A673 (cell line): ENCODE measurements around the gene RAD23A. TPM values are rescaled to one million over a fixed set of nuclear protein-coding genes. Genes with fewer than 3 reads are reported as not detected.

ENCODE experiments used
- BruUV-seq: library from RNA; stranded (reverse); fragments of 400-500 nt; replicated peaks from 2 replicates; lab custom pipeline; 2021; lab: Mats Ljungman, UMichigan
- CTCF ChIA-PET: fragments of 300-600 bp; sonication (Branson Sonifier 250); formaldehyde crosslinking; loops from one replicate; lab custom pipeline; 2022; ENCODE audit warnings: antibody characterized with exemption; lab: Charles Lee
- POLR2A ChIA-PET: fragments of 300-600 bp; sonication (Branson Sonifier 250); formaldehyde crosslinking; loops from one replicate; lab custom pipeline; 2022; ENCODE audit warnings: antibody characterized with exemption; ENCODE audit not compliant: low non-redundant PET; lab: Charles Lee
- DNase-seq: peaks from one replicate; pipeline ENCODE4 v3.0.0-alpha.2; 2015; ENCODE audit warnings: low spot score
- H3K27ac ChIP-seq: fragments of 200-600 bp; sonication (generic); 2 replicates; pipeline ENCODE4 v1.5.1; 2016; ENCODE audit warnings: mixed run types, low read depth, mild to moderate bottlenecking, mixed read lengths, antibody characterized with exemption, low read length; ENCODE audit not compliant: poor library complexity, severe bottlenecking
- H3K27me3 ChIP-seq: fragments of 200-600 bp; sonication (generic); replicated peaks from 2 replicates; pipeline ENCODE4 v1.6.1; 2017; ENCODE audit warnings: mixed run types, low read depth, mild to moderate bottlenecking, mixed read lengths, antibody characterized with exemption, low read length; ENCODE audit not compliant: insufficient read depth, poor library complexity
- H3K36me3 ChIP-seq: fragments of 200-600 bp; sonication (generic); 2 replicates; pipeline ENCODE4 v1.6.1; 2016; ENCODE audit warnings: mixed run types, mild to moderate bottlenecking, mixed read lengths, antibody characterized with exemption, low read length; ENCODE audit not compliant: insufficient read depth, poor library complexity, severe bottlenecking
- H3K4me1 ChIP-seq: fragments of 200-600 bp; sonication (generic); 2 replicates; pipeline ENCODE4 v1.6.1; 2017; ENCODE audit warnings: mixed run types, mild to moderate bottlenecking, mixed read lengths, antibody characterized with exemption, low read length; ENCODE audit not compliant: insufficient read depth, poor library complexity, severe bottlenecking
- H3K4me3 ChIP-seq: fragments of 200-600 bp; sonication (generic); 2 replicates; pipeline ENCODE4 v1.5.1; 2016; ENCODE audit warnings: low read depth, mixed run types, mild to moderate bottlenecking, mixed read lengths, low read length; ENCODE audit not compliant: poor library complexity, severe bottlenecking
- H3K9me3 ChIP-seq: fragments of 200-600 bp; sonication (generic); 2 replicates; pipeline ENCODE4 v1.6.1; 2016; ENCODE audit warnings: mixed run types, low read depth, mild to moderate bottlenecking, mixed read lengths, antibody characterized with exemption, low read length; ENCODE audit not compliant: poor library complexity, severe bottlenecking
- CTCF ChIP-seq: fragments of 300-800, 200-600 bp; sonication (generic); conservative IDR thresholded peaks from 2 replicates; pipeline ENCODE4 v1.5.1; 2017; ENCODE audit warnings: low read depth, mild to moderate bottlenecking, antibody characterized with exemption, low read length, moderate library complexity, mixed read lengths
- EZH2 ChIP-seq: fragments of 200-600 bp; sonication (generic); IDR thresholded peaks from 2 replicates; pipeline ENCODE4 v1.6.1; 2017; ENCODE audit warnings: borderline replicate concordance, low read depth, mild to moderate bottlenecking, mixed read lengths, antibody characterized with exemption, low read length; ENCODE audit not compliant: poor library complexity, severe bottlenecking
- intact Hi-C: fragments of 100-400 bp; cut with micrococcal nuclease; formaldehyde crosslinking; loops from one replicate; pipeline ENCODE4 v1.10.0; 2022; ENCODE audit not compliant: unreplicated experiment
- total RNA-seq: library from RNA; stranded (reverse); gene quantifications from 2 replicates; pipeline ENCODE4 v1.2.3, GENCODE V29; 2021

RAD23A gene
- total RNA-seq, 1 experiment from 2014 or later: 183 TPM

GRCh38 chr19:12994701-12995595 is 49.3 kb downstream of the RAD23A start, which contains the start of gene NFIX:
Gene NFIX (plus strand): TSS chr19:12995475. CDS start chr19:12995838, 363 bp downstream.
- Histone ChIP-seq H3K4me1 (peaks cover 4% of the 10 kb centered on the region), H3K4me3 (peak within 1 kb of the TSS; percentile 79), H3K27ac (peak within 1 kb of the TSS; percentile 86), H3K9me3 (no peaks in the 10 kb centered on the region), H3K36me3 (no peaks in the 10 kb centered on the region), H3K27me3 (no peaks in the 10 kb centered on the region)
- intact Hi-C loops: no loop called here
- CTCF ChIA-PET: interaction anchor here (0.6 to 1.1 kb wide), 2 partner anchors 66 to 1926 kb away, joined by 4 to 5 read pairs; no protein-coding TSS in a partner anchor
- POLR2A ChIA-PET: no interaction called here
- BruUV-seq: no TSS peak
- TF ChIP-seq EZH2 (no peak), CTCF (no peak)
- peak; percentile 76 for DNase-seq

GRCh38 chr19:12995596-12996405 is 50.1 kb downstream of the RAD23A start:
- peak overlapping the region; percentile 86 for H3K27ac ChIP-seq
- no peaks in the 10 kb centered on the region for H3K36me3 ChIP-seq
- no TSS peak for BruUV-seq
- H3K4me3 ChIP-seq: peak overlapping the region; percentile 79
- TF ChIP-seq EZH2 (no peak), CTCF (no peak)
- POLR2A ChIA-PET: no interaction called here
- no peaks in the 10 kb centered on the region for H3K9me3 ChIP-seq
- CTCF ChIA-PET: no interaction called here
- peak; percentile 35 for DNase-seq
- no peaks in the 10 kb centered on the region for H3K27me3 ChIP-seq
- peaks cover 4% of the 10 kb centered on the region for H3K4me1 ChIP-seq
- intact Hi-C loops: no loop called here

GRCh38 chr19:12996406-12997094 is 50.9 kb downstream of the RAD23A start:
- H3K4me1 ChIP-seq: peaks cover 4% of the 10 kb centered on the region
- DNase-seq: peak; percentile 26
- ChIA-PET CTCF (no interaction called here), POLR2A (no interaction called here)
- peak overlapping the region; percentile 79 for H3K4me3 ChIP-seq
- no peaks in the 10 kb centered on the region for H3K9me3 ChIP-seq
- BruUV-seq: no TSS peak
- no peaks in the 10 kb centered on the region for H3K27me3 ChIP-seq
- intact Hi-C loops: no loop called here
- H3K36me3 ChIP-seq: no peaks in the 10 kb centered on the region
- peak overlapping the region; percentile 86 for H3K27ac ChIP-seq
- TF ChIP-seq CTCF (no peak), EZH2 (no peak)
